ENCODE data around the gene ANKRD29.
"Not testable (repeated sequence)": the region's sequence is repeated elsewhere in the genome, so short reads cannot be mapped to it uniquely, and the experiment has no call there.

Gene ANKRD29

DNA sequence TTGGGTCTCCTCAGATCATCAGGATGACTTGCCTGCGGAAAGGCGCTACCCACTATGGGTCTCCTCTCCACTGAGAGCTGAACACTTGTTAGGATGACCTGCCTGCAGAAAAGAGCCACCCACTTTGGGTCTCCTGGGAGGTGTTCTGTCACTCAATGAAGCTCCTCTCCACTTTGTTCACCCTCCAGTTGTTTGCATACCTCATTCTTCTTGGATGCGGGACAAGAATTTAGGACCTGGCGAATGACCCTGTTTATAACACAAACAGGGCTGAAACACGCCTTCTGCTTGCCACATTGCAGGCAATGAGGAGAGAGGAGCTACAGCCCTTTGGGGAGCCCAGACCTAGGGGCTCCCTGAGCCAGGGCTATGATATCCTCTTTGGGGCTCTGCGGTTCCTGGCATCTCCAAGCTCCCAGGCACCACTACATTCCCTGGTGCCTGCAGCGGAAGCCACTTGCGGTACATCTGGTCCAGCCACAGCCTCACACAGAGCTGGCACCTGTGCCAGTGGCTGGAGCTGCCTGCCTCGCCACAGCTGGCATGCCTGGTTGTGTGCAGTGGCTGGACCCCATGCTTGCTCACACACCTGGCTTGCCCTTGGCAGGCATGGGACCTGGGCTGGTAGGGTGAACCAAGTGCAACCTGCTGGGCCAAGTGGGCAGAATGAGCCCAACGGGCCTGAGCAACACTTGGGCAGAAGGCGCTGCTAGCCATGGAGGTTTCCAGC, 20.6 kb downstream of the ANKRD29 start:
- TF ChIP-seq, protein P1, sequence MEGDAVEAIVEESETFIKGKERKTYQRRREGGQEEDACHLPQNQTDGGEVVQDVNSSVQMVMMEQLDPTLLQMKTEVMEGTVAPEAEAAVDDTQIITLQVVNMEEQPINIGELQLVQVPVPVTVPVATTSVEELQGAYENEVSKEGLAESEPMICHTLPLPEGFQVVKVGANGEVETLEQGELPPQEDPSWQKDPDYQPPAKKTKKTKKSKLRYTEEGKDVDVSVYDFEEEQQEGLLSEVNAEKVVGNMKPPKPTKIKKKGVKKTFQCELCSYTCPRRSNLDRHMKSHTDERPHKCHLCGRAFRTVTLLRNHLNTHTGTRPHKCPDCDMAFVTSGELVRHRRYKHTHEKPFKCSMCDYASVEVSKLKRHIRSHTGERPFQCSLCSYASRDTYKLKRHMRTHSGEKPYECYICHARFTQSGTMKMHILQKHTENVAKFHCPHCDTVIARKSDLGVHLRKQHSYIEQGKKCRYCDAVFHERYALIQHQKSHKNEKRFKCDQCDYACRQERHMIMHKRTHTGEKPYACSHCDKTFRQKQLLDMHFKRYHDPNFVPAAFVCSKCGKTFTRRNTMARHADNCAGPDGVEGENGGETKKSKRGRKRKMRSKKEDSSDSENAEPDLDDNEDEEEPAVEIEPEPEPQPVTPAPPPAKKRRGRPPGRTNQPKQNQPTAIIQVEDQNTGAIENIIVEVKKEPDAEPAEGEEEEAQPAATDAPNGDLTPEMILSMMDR (conservative IDR thresholded peaks at IDR 0.05; ENCODE audit: low read depth): no peak
- no peak for DNase-seq (ENCODE audit: low spot score)
- ChIA-PET POLR2A (ENCODE audit: low non-redundant PET) (no interaction called here), CTCF (no interaction called here)
- no peak overlapping the region for H3K27ac ChIP-seq

DNA sequence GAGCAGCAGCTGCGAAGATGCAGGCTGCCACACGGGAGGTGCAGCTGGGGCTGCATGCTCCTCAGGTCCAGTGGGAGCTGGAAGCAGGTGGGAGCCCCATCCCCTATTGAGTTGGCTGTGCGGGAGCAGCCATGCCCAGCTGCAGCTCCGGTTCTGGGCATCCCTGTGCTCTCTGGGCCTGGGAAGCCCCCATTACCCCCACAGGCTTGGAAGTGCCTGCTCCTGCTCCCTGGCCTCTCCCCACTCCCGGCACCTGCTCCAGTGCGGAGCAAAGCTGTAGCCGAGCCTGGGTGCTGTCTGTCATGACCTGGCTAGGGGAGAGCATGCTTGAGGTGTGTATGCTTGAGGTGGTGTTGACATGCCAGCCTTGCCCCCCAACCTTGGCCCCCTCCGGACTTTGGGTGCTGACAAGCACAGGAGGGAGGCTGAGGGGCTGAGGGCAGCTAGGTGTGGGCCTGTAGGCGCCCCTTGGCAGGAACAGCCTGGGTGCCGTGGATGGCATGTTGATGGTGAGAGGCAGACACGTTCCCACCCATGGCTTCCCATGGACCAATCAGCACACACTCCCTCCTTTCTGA, 21.5 kb downstream of the ANKRD29 start:
- TF ChIP-seq, protein P1 (conservative IDR thresholded peaks at IDR 0.05; ENCODE audit: low read depth): no peak
- POLR2A ChIA-PET (ENCODE audit: low non-redundant PET): no interaction called here
- no peak for DNase-seq (ENCODE audit: low spot score)
- CTCF ChIA-PET: no interaction called here
- H3K27ac ChIP-seq: no peak overlapping the region

DNA sequence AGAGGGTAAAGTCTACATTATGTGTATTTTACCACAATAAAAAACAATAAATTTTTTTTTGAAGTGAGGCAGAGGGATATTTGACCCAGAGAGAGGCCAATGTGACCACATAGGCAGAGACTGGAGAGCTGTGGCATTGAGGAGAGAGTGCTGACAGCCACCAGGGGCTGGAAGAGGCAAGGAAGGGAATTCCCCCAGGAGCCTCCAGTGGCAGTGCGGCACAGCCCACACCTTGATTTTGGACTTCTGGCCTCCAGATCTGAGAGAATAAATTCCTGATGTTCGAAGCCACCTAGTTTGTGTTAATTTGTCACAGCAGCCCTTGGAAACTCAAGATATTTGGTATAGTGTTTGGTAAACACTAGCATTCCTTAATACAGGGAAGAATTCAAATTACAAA, 22.7 kb downstream of the ANKRD29 start:
- ChIA-PET CTCF (no interaction called here), POLR2A (ENCODE audit: low non-redundant PET) (no interaction called here)
- no peak for DNase-seq (ENCODE audit: low spot score)
- TF ChIP-seq, protein P1 (conservative IDR thresholded peaks at IDR 0.05; ENCODE audit: low read depth): no peak
- no peak overlapping the region for H3K27ac ChIP-seq

DNA sequence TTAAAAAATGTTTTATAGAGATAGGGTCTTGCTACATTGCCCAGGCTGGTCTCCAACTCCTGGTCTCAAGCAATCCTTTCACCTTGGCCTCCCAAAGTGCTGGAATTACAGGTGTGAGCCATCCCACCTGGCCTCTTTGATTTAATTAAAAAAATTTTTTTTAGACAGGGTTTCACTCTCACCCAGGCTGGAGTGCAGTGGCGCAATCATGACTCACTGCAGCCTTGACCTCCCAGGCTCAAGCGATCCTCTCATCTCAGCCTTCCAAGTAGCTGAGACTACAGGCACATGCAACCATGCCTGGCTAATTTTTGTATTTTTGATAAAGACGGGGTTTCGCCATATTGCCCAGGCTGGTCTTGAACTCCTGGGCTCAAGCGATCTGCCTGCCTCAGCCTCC, 26.3 kb downstream of the ANKRD29 start:
- H3K27ac ChIP-seq: peak overlapping the region; percentile 51
- DNase-seq (ENCODE audit: low spot score); POLR2A ChIA-PET (ENCODE audit: low non-redundant PET); CTCF ChIA-PET: not testable (repeated sequence)

DNA sequence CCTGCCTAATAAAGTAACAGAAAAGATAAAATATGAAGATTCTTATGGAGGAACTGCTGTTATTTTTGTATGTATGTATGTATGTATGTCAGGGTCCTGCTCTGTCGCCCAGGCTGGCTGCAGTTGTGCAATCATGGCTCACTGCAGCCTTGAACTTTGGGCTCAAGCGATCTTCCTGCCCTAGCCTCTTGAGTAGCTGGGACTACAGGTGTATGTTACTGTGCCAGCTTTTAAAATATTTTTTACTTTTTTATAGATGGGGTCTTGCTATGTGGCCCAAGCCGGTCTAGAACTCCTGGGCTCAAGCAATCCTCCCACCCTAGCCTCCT, 26.7 kb downstream of the ANKRD29 start:
- CTCF ChIA-PET: no interaction called here
- DNase-seq (ENCODE audit: low spot score): no peak
- peak overlapping the region; percentile 51 for H3K27ac ChIP-seq
- POLR2A ChIA-PET (ENCODE audit: low non-redundant PET): no interaction called here
- TF ChIP-seq, protein P1 (conservative IDR thresholded peaks at IDR 0.05; ENCODE audit: low read depth): no peak

DNA sequence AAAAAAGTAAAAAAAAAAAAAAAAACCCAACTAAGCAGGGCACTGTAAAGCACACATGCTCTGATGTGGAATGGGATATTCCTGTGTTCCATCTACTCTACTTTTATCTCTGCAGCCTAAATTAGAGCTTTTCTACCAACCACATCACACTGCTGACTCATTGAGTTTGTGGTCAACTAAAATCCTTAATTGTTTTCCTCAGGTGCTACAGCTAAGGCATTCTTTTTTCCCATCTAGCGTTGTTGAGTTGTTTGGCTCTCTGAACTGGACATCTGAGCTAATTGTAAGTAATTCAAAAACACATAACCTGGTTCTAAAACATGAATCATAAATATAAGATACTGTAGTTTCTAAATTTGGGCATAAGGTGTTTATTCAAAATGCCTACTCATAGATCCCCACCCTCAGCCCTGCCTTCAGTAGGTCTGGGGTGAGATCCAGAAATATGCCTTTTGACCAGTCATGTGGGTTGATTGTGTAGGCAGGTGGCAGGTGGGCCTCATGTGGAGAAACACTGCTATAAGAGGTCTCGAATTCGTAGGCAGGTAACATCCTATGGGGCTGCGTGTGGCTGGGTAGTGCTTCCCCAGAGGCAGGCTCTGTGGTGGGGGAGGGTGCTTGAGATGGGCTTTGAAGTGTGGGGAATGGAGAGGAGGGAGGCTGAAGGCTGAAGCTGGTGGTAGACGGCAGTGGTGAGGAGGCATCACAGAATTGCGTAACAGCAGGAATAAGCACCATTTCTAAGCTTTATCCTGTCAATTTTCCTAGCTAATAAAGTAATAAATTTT, 27.2 kb downstream of the ANKRD29 start:
- TF ChIP-seq, protein P1 (conservative IDR thresholded peaks at IDR 0.05; ENCODE audit: low read depth): no peak
- POLR2A ChIA-PET (ENCODE audit: low non-redundant PET): interaction anchor here (0.7 kb wide), 1 partner anchor 179 kb away, joined by 8 read pairs; no protein-coding TSS in a partner anchor
- H3K27ac ChIP-seq: peak overlapping the region; percentile 53
- DNase-seq (ENCODE audit: low spot score): peak; percentile 37
- CTCF ChIA-PET: interaction anchor here (0.6 kb wide), 1 partner anchor 48 kb away, joined by 6 read pairs; no protein-coding TSS in a partner anchor

DNA sequence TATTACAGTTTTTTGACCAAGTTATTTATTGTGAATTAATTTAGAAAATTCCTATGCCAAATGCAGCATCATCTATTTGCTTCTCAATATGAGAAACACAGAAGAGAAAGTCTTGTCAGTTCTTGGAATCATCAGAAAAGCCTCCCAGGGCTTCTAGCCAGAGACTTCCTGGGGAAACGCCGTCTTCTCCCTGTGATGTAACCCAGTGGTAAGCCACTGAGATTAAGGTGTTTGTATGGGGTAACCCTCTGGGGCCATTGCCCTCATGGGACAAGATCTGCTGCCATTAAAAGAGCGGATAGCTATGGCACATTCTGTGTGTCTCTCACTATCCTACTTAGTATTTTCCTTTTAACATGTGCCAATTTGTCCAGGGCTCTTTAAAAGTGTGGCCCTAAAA, 28.0 kb downstream of the ANKRD29 start:
- TF ChIP-seq, protein P1 (conservative IDR thresholded peaks at IDR 0.05; ENCODE audit: low read depth): no peak
- POLR2A ChIA-PET (ENCODE audit: low non-redundant PET): no interaction called here
- no peak for DNase-seq (ENCODE audit: low spot score)
- H3K27ac ChIP-seq: peak overlapping the region; percentile 53; the same call in 1 of the 2 replicates
- CTCF ChIA-PET: no interaction called here
